Measurements from ENCODE around the gene PDS5A. TPM values are rescaled to one million over a fixed set of nuclear protein-coding genes. Genes with fewer than 3 reads are reported as not detected.

The PDS5A gene
- total RNA-seq, 1 experiment from 2014 or later, result 78.8 TPM

GRCh38 chr4:39931441-39931901 is 46.2 kb downstream of the PDS5A start:
- Mint-ChIP-seq H3K4me3 (ENCODE audit: unreplicated experiment) (no peak overlapping the region), H3K27me3 (ENCODE audit: insufficient read depth, unreplicated experiment) (no peaks in the 10 kb centered on the region), H3K4me1 (ENCODE audit: low read depth, unreplicated experiment) (peaks cover 7% of the 10 kb centered on the region), H3K9me3 (ENCODE audit: unreplicated experiment) (no peaks in the 10 kb centered on the region), H3K27ac (ENCODE audit: unreplicated experiment) (peak overlapping the region; percentile 49), H3K36me3 (ENCODE audit: insufficient read depth, unreplicated experiment) (peaks cover 18% of the 10 kb centered on the region)
- ChIA-PET POLR2A (interaction anchor here (0.6 kb wide), 1 partner anchor 34 kb away, joined by 6 read pairs; no protein-coding TSS in a partner anchor), CTCF (interaction anchor here (0.7 kb wide), 1 partner anchor 181 kb away, joined by 3 read pairs; no protein-coding TSS in a partner anchor)
- Histone ChIP-seq H3K9me3 (no peaks in the 10 kb centered on the region), H3K4me1 (peaks cover 6% of the 10 kb centered on the region; the same call in 1 of the 2 replicates), H3K27me3 (replicated peaks; ENCODE audit: control insufficient read depth, insufficient read depth, low read length) (no peaks in the 10 kb centered on the region), H3K4me3 (ENCODE audit: low read depth, low read length) (no peak overlapping the region), H3K36me3 (ENCODE audit: control insufficient read depth, insufficient read depth, low read length) (no peaks in the 10 kb centered on the region; the same call in 1 of the 2 replicates)
- no TSS peak for BruUV-seq (replicated peaks)
- TF ChIP-seq CTCF (IDR thresholded peaks at IDR 0.05; ENCODE audit: insufficient read depth in 1 of 2, low read depth in 1 of 2, low read length in 1 of 2, severe bottlenecking in 1 of 2, unreplicated experiment in 1 of 2), result no peak
- intact Hi-C loops (cut with micrococcal nuclease; ENCODE audit: unreplicated experiment), result no loop called here
- peak; percentile 20 to 39 for DNase-seq

GRCh38 chr4:39928538-39928937 is 49.2 kb downstream of the PDS5A start:
- Mint-ChIP-seq H3K4me1 (ENCODE audit: low read depth, unreplicated experiment) (peaks cover 3% of the 10 kb centered on the region), H3K27me3 (ENCODE audit: insufficient read depth, unreplicated experiment) (no peaks in the 10 kb centered on the region), H3K36me3 (ENCODE audit: insufficient read depth, unreplicated experiment) (peaks cover 30% of the 10 kb centered on the region), H3K4me3 (ENCODE audit: unreplicated experiment) (no peak overlapping the region), H3K27ac (ENCODE audit: unreplicated experiment) (no peak overlapping the region), H3K9me3 (ENCODE audit: unreplicated experiment) (no peaks in the 10 kb centered on the region)
- DNase-seq, result no peak
- H3K4me1 ChIP-seq, result peaks cover 3% of the 10 kb centered on the region; the same call in 1 of the 2 replicates
- intact Hi-C loops (cut with micrococcal nuclease; ENCODE audit: unreplicated experiment), result no loop called here
- H3K27me3 ChIP-seq (replicated peaks; ENCODE audit: control insufficient read depth, insufficient read depth, low read length), result no peaks in the 10 kb centered on the region
- ChIA-PET CTCF (no interaction called here), POLR2A (no interaction called here)
- no TSS peak for BruUV-seq (replicated peaks)
- H3K4me3 ChIP-seq (ENCODE audit: low read depth, low read length), result no peak overlapping the region
- H3K36me3 ChIP-seq (ENCODE audit: control insufficient read depth, insufficient read depth, low read length), result no peaks in the 10 kb centered on the region
- H3K9me3 ChIP-seq, result no peaks in the 10 kb centered on the region
- no peak for TF ChIP-seq CTCF (IDR thresholded peaks at IDR 0.05; ENCODE audit: insufficient read depth in 1 of 2, low read depth in 1 of 2, low read length in 1 of 2, severe bottlenecking in 1 of 2, unreplicated experiment in 1 of 2)

GRCh38 chr4:39924014-39924413 is 53.7 kb downstream of the PDS5A start:
- H3K27me3 Mint-ChIP-seq (ENCODE audit: insufficient read depth, unreplicated experiment), result no peaks in the 10 kb centered on the region
- ChIA-PET CTCF (no interaction called here), POLR2A (no interaction called here)
- DNase-seq, result no peak
- H3K36me3 Mint-ChIP-seq (ENCODE audit: insufficient read depth, unreplicated experiment), result peaks cover 27% of the 10 kb centered on the region
- intact Hi-C loops (cut with micrococcal nuclease; ENCODE audit: unreplicated experiment), result no loop called here
- H3K4me1 Mint-ChIP-seq (ENCODE audit: low read depth, unreplicated experiment), result peaks cover 14% of the 10 kb centered on the region
- H3K4me1 ChIP-seq, result peaks cover 9% of the 10 kb centered on the region; the same call in 1 of the 2 replicates
- H3K9me3 Mint-ChIP-seq (ENCODE audit: unreplicated experiment), result no peaks in the 10 kb centered on the region
- H3K9me3 ChIP-seq, result no peaks in the 10 kb centered on the region
- H3K36me3 ChIP-seq (ENCODE audit: control insufficient read depth, insufficient read depth, low read length), result no peaks in the 10 kb centered on the region
- TF ChIP-seq CTCF (IDR thresholded peaks at IDR 0.05; ENCODE audit: insufficient read depth in 1 of 2, low read depth in 1 of 2, low read length in 1 of 2, severe bottlenecking in 1 of 2, unreplicated experiment in 1 of 2), result no peak
- H3K27ac Mint-ChIP-seq (ENCODE audit: unreplicated experiment), result no peak overlapping the region
- BruUV-seq (replicated peaks), result no TSS peak
- no peak overlapping the region for H3K4me3 ChIP-seq (ENCODE audit: low read depth, low read length)
- H3K4me3 Mint-ChIP-seq (ENCODE audit: unreplicated experiment), result no peak overlapping the region
- no peaks in the 10 kb centered on the region for H3K27me3 ChIP-seq (replicated peaks; ENCODE audit: control insufficient read depth, insufficient read depth, low read length)
